ENCODE measurements around the gene TLL2. TPM values are rescaled to one million over a fixed set of nuclear protein-coding genes. Genes with fewer than 3 reads are reported as not detected.

Gene TLL2
- total and polyA plus RNA-seq, 10 donors = 0.23 to 0.75 (median 0.34) TPM

GRCh38 chr10:96415150-96415890 lies 98.4 kb downstream of the TLL2 start:
- Histone ChIP-seq H3K27ac (no peak overlapping the region), H3K4me3 (no peak overlapping the region), H3K36me3 (no peaks in the 10 kb centered on the region), H3K9me3 (no peaks in the 10 kb centered on the region), H3K27me3 (replicated peaks in 1 of 7) (peaks cover 0 to 34% (median 0%) of the 10 kb centered on the region in 7 donors), H3K4me1 (peaks cover 0 to 7% (median 0%) of the 10 kb centered on the region in 6 donors)
- DNase-seq = no peak
- 93 to 100% (median 97%) methylated on average over 1 of the region's 1 CpG for WGBS, 5 donors
- intact Hi-C loops (cut with DNase I; ENCODE audit: low total_unique reads) = no loop called here
- TF ChIP-seq POLR2A (IDR thresholded peaks at IDR 0.05) (no peak), POLR2AphosphoS5 (IDR thresholded peaks at IDR 0.05) (no peak), CTCF (IDR thresholded peaks at IDR 0.05 in 8 of 11, conservative IDR thresholded peaks at IDR 0.05 in 3 of 11) (no peak)

- no peak overlapping the region for H3K4me3 ChIP-seq
- DNase-seq = no peak
- H3K36me3 ChIP-seq = no peaks in the 10 kb centered on the region
- no peaks in the 10 kb centered on the region for H3K9me3 ChIP-seq
- TF ChIP-seq POLR2A (IDR thresholded peaks at IDR 0.05) (no peak), POLR2AphosphoS5 (IDR thresholded peaks at IDR 0.05) (no peak)
- intact Hi-C loops (cut with DNase I; ENCODE audit: low total_unique reads) = no loop called here
- peaks cover 0 to 43% (median 0%) of the 10 kb centered on the region in 7 donors for H3K27me3 ChIP-seq (replicated peaks in 1 of 7)
- H3K27ac ChIP-seq = no peak overlapping the region
- 88 to 95% (median 89%) methylated on average over 5 of the region's 5 CpGs for WGBS, 5 donors
- peaks cover 0 to 7% (median 0%) of the 10 kb centered on the region in 6 donors for H3K4me1 ChIP-seq
Measured at GRCh38 chr10:96414303-96414702, 99.4 kb downstream of the TLL2 start.

GRCh38 chr10:96413151-96413787 lies 100.5 kb downstream of the TLL2 start:
- no peaks in the 10 kb centered on the region for H3K36me3 ChIP-seq
- DNase-seq = no peak
- WGBS, 5 donors = 71 to 78% (median 77%) methylated on average over 13 of the region's 13 CpGs
- H3K27me3 ChIP-seq (replicated peaks in 1 of 7) = peaks cover 0 to 50% (median 0%) of the 10 kb centered on the region in 7 donors
- no peak overlapping the region for H3K27ac ChIP-seq
- no peak overlapping the region for H3K4me3 ChIP-seq
- intact Hi-C loops (cut with DNase I; ENCODE audit: low total_unique reads) = no loop called here
- no peaks in the 10 kb centered on the region for H3K9me3 ChIP-seq
- TF ChIP-seq POLR2AphosphoS5 (IDR thresholded peaks at IDR 0.05) (no peak), CTCF (IDR thresholded peaks at IDR 0.05 in 8 of 11, conservative IDR thresholded peaks at IDR 0.05 in 3 of 11) (no peak), POLR2A (IDR thresholded peaks at IDR 0.05) (no peak)
- H3K4me1 ChIP-seq = peaks cover 0 to 7% (median 0%) of the 10 kb centered on the region in 6 donors

GRCh38 chr10:96411716-96412320 lies 101.9 kb downstream of the TLL2 start:
- intact Hi-C loops (cut with DNase I; ENCODE audit: low total_unique reads) = no loop called here
- Histone ChIP-seq H3K27ac (no peak overlapping the region), H3K9me3 (no peaks in the 10 kb centered on the region), H3K27me3 (replicated peaks in 1 of 7) (peaks cover 0 to 46% (median 0%) of the 10 kb centered on the region in 7 donors), H3K4me1 (peaks cover 0 to 7% (median 0%) of the 10 kb centered on the region in 6 donors), H3K4me3 (no peak overlapping the region), H3K36me3 (no peaks in the 10 kb centered on the region)
- no peak for TF ChIP-seq POLR2A (IDR thresholded peaks at IDR 0.05)
- peak in 1 of 3 donors; percentile 16 for TF ChIP-seq POLR2AphosphoS5 (IDR thresholded peaks at IDR 0.05)
- no peak for DNase-seq
- 58 to 76% (median 65%) methylated on average over 10 of the region's 10 CpGs for WGBS, 5 donors

- Histone ChIP-seq H3K27ac (no peak overlapping the region), H3K36me3 (no peaks in the 10 kb centered on the region), H3K27me3 (replicated peaks in 1 of 7) (peaks cover 0 to 44% (median 0%) of the 10 kb centered on the region in 7 donors), H3K4me1 (peaks cover 0 to 7% (median 0%) of the 10 kb centered on the region in 6 donors), H3K9me3 (no peaks in the 10 kb centered on the region), H3K4me3 (no peak overlapping the region)
- 83 to 92% (median 90%) methylated on average over 11 of the region's 11 CpGs for WGBS, 5 donors
- no peak for DNase-seq
- intact Hi-C loops (cut with DNase I; ENCODE audit: low total_unique reads) = no loop called here
- TF ChIP-seq POLR2AphosphoS5 (IDR thresholded peaks at IDR 0.05) (no peak), POLR2A (IDR thresholded peaks at IDR 0.05) (no peak), CTCF (IDR thresholded peaks at IDR 0.05 in 8 of 11, conservative IDR thresholded peaks at IDR 0.05 in 3 of 11) (no peak)
Measured at GRCh38 chr10:96410296-96410695, 103.4 kb downstream of the TLL2 start.

All from spleen (tissue), 11 donors.